ENCODE data around the gene ISM2. TPM values are rescaled to one million over a fixed set of nuclear protein-coding genes. Genes with fewer than 3 reads are reported as not detected.

ISM2 gene
- total and polyA plus RNA-seq, 2 experiments from 2014 or later = 0.69 to 1.3 TPM

- DNase-seq (ENCODE audit: low spot score) (peak; percentile 63), ATAC-seq (peak; percentile 93)
- peaks cover 12% of the 10 kb centered on the region; the same call in 1 of the 2 replicates for H3K36me3 ChIP-seq (ENCODE audit: insufficient read depth)
- Mint-ChIP-seq H3K4me1 (peaks cover 10% of the 10 kb centered on the region), H3K4me3 (peak overlapping the region; percentile 13; the same call in 1 of the 3 replicates), H3K36me3 (ENCODE audit: low read depth) (peaks cover 54% of the 10 kb centered on the region), H3K27me3 (ENCODE audit: insufficient read depth, low read depth, poor library complexity) (no peaks in the 10 kb centered on the region), H3K9me3 (peaks cover 5% of the 10 kb centered on the region), H3K27ac (peak overlapping the region; percentile 39; the same call in 1 of the 2 replicates)
- TF ChIP-seq, protein P1, sequence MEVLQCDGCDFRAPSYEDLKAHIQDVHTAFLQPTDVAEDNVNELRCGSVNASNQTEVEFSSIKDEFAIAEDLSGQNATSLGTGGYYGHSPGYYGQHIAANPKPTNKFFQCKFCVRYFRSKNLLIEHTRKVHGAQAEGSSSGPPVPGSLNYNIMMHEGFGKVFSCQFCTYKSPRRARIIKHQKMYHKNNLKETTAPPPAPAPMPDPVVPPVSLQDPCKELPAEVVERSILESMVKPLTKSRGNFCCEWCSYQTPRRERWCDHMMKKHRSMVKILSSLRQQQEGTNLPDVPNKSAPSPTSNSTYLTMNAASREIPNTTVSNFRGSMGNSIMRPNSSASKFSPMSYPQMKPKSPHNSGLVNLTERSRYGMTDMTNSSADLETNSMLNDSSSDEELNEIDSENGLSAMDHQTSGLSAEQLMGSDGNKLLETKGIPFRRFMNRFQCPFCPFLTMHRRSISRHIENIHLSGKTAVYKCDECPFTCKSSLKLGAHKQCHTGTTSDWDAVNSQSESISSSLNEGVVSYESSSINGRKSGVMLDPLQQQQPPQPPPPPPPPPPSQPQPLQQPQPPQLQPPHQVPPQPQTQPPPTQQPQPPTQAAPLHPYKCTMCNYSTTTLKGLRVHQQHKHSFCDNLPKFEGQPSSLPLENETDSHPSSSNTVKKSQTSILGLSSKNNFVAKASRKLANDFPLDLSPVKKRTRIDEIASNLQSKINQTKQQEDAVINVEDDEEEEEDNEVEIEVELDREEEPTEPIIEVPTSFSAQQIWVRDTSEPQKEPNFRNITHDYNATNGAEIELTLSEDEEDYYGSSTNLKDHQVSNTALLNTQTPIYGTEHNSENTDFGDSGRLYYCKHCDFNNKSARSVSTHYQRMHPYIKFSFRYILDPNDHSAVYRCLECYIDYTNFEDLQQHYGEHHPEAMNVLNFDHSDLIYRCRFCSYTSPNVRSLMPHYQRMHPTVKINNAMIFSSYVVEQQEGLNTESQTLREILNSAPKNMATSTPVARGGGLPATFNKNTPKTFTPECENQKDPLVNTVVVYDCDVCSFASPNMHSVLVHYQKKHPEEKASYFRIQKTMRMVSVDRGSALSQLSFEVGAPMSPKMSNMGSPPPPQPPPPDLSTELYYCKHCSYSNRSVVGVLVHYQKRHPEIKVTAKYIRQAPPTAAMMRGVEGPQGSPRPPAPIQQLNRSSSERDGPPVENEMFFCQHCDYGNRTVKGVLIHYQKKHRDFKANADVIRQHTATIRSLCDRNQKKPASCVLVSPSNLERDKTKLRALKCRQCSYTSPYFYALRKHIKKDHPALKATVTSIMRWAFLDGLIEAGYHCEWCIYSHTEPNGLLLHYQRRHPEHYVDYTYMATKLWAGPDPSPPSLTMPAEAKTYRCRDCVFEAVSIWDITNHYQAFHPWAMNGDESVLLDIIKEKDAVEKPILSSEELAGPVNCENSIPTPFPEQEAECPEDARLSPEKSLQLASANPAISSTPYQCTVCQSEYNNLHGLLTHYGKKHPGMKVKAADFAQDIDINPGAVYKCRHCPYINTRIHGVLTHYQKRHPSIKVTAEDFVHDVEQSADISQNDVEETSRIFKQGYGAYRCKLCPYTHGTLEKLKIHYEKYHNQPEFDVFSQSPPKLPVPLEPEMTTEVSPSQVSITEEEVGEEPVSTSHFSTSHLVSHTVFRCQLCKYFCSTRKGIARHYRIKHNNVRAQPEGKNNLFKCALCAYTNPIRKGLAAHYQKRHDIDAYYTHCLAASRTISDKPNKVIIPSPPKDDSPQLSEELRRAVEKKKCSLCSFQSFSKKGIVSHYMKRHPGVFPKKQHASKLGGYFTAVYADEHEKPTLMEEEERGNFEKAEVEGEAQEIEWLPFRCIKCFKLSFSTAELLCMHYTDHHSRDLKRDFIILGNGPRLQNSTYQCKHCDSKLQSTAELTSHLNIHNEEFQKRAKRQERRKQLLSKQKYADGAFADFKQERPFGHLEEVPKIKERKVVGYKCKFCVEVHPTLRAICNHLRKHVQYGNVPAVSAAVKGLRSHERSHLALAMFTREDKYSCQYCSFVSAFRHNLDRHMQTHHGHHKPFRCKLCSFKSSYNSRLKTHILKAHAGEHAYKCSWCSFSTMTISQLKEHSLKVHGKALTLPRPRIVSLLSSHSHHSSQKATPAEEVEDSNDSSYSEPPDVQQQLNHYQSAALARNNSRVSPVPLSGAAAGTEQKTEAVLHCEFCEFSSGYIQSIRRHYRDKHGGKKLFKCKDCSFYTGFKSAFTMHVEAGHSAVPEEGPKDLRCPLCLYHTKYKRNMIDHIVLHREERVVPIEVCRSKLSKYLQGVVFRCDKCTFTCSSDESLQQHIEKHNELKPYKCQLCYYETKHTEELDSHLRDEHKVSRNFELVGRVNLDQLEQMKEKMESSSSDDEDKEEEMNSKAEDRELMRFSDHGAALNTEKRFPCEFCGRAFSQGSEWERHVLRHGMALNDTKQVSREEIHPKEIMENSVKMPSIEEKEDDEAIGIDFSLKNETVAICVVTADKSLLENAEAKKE (CRISPR knock-in tag; IDR thresholded peaks at IDR 0.05) = peak; percentile 56
- no peak for TF ChIP-seq JUNB (IDR thresholded peaks at IDR 0.05; ENCODE audit: unreplicated experiment)
- no peak for TF ChIP-seq ETS1 (IDR thresholded peaks at IDR 0.05)
- no peaks in the 10 kb centered on the region for H3F3A ChIP-seq (replicated peaks; ENCODE audit: low read depth)
- H4K20me1 ChIP-seq (replicated peaks; ENCODE audit: insufficient read depth) = no peaks in the 10 kb centered on the region
- H3K27ac ChIP-seq (ENCODE audit: low read depth) = peak overlapping the region; percentile 70; the same call in 1 of the 2 replicates
- no peak overlapping the region for H2AFZ ChIP-seq
- no peaks in the 10 kb centered on the region for H3K27me3 ChIP-seq (ENCODE audit: insufficient read depth)
- H3K4me2 ChIP-seq = peak overlapping the region; percentile 51
- peaks cover 11% of the 10 kb centered on the region; the same call in 1 of the 2 replicates for H3K4me1 ChIP-seq (ENCODE audit: insufficient read depth)
- H3K9me2 ChIP-seq (ENCODE audit: insufficient read depth) = no peaks in the 10 kb centered on the region
- no peak overlapping the region for H3K4me3 ChIP-seq
- H3K79me2 ChIP-seq (replicated peaks; ENCODE audit: insufficient read depth) = no peaks in the 10 kb centered on the region
These were observed 73.8 kb downstream of the ISM2 start for GRCh38 chr14:77424862-77425261.

Small RNA genes lying within 50 kb of the gene (small RNA-seq; reads per million reads assigned to genes)
- gene RF00404 (ENCODE audit: low replicate concordance) = not detected
- not detected for gene RN7SL587P (ENCODE audit: low replicate concordance)

Other genes with a start within 250 kb of the ISM2 start
- gene NGB, start 227.6 kb downstream of the ISM2 start, total RNA-seq (2014; rRNA removed; shearing (Covaris generic)) = 0.27 and 1.0 TPM in 2 replicates
- 0.10 and 0.21 TPM in 2 replicates for gene NGB, start 227.6 kb downstream of the ISM2 start, polyA plus RNA-seq (2016; fragmentation: Nextera tagmentation; extraction: Ambion mirVana)
- gene POMT2, start 177.9 kb downstream of the ISM2 start, total RNA-seq (2014; rRNA removed; shearing (Covaris generic)) = 29.9 and 35.4 TPM in 2 replicates
- gene POMT2, start 177.9 kb downstream of the ISM2 start, polyA plus RNA-seq (2016; fragmentation: Nextera tagmentation; extraction: Ambion mirVana) = 20.5 and 24.3 TPM in 2 replicates
- gene GSTZ1, start 177.8 kb downstream of the ISM2 start, total RNA-seq (2014; rRNA removed; shearing (Covaris generic)) = 26.3 and 31.0 TPM in 2 replicates
- 29.0 and 30.4 TPM in 2 replicates for gene GSTZ1, start 177.8 kb downstream of the ISM2 start, polyA plus RNA-seq (2016; fragmentation: Nextera tagmentation; extraction: Ambion mirVana)
- gene TMED8, start 121.7 kb downstream of the ISM2 start, total RNA-seq (2014; rRNA removed; shearing (Covaris generic)) = 13.8 and 14.4 TPM in 2 replicates
- 4.0 and 4.3 TPM in 2 replicates for gene TMED8, start 121.7 kb downstream of the ISM2 start, polyA plus RNA-seq (2016; fragmentation: Nextera tagmentation; extraction: Ambion mirVana)
- gene SAMD15, start 121.4 kb downstream of the ISM2 start, total RNA-seq (2014; rRNA removed; shearing (Covaris generic)) = 0.76 TPM in 1 of 2 replicates, not detected in the other
- 0.61 and 0.94 TPM in 2 replicates for gene SAMD15, start 121.4 kb downstream of the ISM2 start, polyA plus RNA-seq (2016; fragmentation: Nextera tagmentation; extraction: Ambion mirVana)
- gene NOXRED1, start 75.3 kb downstream of the ISM2 start, total RNA-seq (2014; rRNA removed; shearing (Covaris generic)) = not detected in 2 replicates
- gene NOXRED1, start 75.3 kb downstream of the ISM2 start, polyA plus RNA-seq (2016; fragmentation: Nextera tagmentation; extraction: Ambion mirVana) = 0.24 TPM in 1 of 2 replicates, not detected in the other
- 21.8 and 27.1 TPM in 2 replicates for gene VIPAS39, start 41.2 kb downstream of the ISM2 start, total RNA-seq (2014; rRNA removed; shearing (Covaris generic))
- 7.8 and 9.4 TPM in 2 replicates for gene VIPAS39, start 41.2 kb downstream of the ISM2 start, polyA plus RNA-seq (2016; fragmentation: Nextera tagmentation; extraction: Ambion mirVana)
- 175 and 177 TPM in 2 replicates for gene AHSA1, start 40.7 kb downstream of the ISM2 start, total RNA-seq (2014; rRNA removed; shearing (Covaris generic))
- 213 TPM in 2 replicates for gene AHSA1, start 40.7 kb downstream of the ISM2 start, polyA plus RNA-seq (2016; fragmentation: Nextera tagmentation; extraction: Ambion mirVana)
- gene SPTLC2, start 117.8 kb upstream of the ISM2 start, total RNA-seq (2014; rRNA removed; shearing (Covaris generic)) = 35.8 and 38.9 TPM in 2 replicates
- 18.0 and 22.3 TPM in 2 replicates for gene SPTLC2, start 117.8 kb upstream of the ISM2 start, polyA plus RNA-seq (2016; fragmentation: Nextera tagmentation; extraction: Ambion mirVana)
- gene ALKBH1, start 209.2 kb upstream of the ISM2 start, total RNA-seq (2014; rRNA removed; shearing (Covaris generic)) = 18.8 and 22.2 TPM in 2 replicates
- gene ALKBH1, start 209.2 kb upstream of the ISM2 start, polyA plus RNA-seq (2016; fragmentation: Nextera tagmentation; extraction: Ambion mirVana) = 8.8 and 13.0 TPM in 2 replicates
- 240 and 388 TPM in 2 replicates for gene SLIRP, start 209.3 kb upstream of the ISM2 start, total RNA-seq (2014; rRNA removed; shearing (Covaris generic))
- gene SLIRP, start 209.3 kb upstream of the ISM2 start, polyA plus RNA-seq (2016; fragmentation: Nextera tagmentation; extraction: Ambion mirVana) = 2,291 and 2,492 TPM in 2 replicates

All from GM23338 (cell line).